HG03175 (cell line): ENCODE results near the gene CD226.
"Not testable (repeated sequence)": the region's sequence is repeated elsewhere in the genome, so short reads cannot be mapped to it uniquely, and the experiment has no call there.

Source experiments
- ATAC-seq: cut with Tn5 transposase; IDR thresholded peaks from one replicate; pipeline ENCODE4 v1.9.1; 2021; ENCODE audit warnings: mild to moderate bottlenecking, moderate library complexity; ENCODE audit not compliant: unreplicated experiment

The CD226 gene

DNA sequence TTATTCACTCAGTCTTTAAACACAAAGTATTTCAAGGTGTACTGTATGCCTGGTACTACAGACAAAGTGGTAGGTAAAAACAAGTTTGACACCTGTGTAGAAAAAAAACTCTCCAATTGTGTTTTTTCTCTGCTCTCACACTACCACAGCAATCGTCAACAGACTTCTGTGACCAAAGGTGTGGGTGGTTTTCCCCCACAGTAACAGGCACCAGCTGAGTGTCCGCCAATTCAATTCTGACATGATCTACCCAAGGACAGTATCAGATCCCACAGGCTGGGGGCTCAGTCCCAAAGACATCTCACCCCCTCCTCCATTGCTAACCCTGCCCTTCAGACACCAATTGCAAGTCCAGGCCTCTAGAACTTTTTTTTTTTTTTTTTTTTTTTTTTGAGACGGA lies 71.2 kb downstream of the CD226 start:
- ATAC-seq, result no peak

- ATAC-seq, result no peak
Measured at GRCh38 chr18:69874058-69874457, 73.6 kb downstream of the CD226 start.

DNA sequence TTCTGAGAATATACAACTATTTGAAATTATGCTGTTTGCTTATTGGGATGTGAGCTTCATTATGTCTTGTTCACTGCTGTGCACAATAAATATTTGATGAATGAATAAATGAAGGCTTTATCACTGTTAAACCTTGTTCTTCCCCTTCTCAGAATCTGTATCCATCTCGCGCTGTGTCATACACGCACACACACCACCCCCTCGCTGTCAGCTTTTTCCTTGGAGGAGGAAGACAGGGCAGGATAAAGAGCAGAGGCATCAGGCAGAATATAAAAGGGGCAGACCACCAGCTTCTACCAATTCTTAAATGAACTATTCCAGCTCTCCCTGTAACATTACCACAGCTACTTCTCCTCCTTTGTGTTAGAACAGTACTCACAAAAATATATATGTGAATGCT lies 75.0 kb downstream of the CD226 start:
- ATAC-seq, result no peak

GRCh38 chr18:69871363-69871762 lies 76.3 kb downstream of the CD226 start:
- no peak for ATAC-seq

- no peak for ATAC-seq
Measured at GRCh38 chr18:69870736-69871135, 76.9 kb downstream of the CD226 start.

GRCh38 chr18:69866212-69866611 lies 81.5 kb downstream of the CD226 start:
- ATAC-seq, result no peak

DNA sequence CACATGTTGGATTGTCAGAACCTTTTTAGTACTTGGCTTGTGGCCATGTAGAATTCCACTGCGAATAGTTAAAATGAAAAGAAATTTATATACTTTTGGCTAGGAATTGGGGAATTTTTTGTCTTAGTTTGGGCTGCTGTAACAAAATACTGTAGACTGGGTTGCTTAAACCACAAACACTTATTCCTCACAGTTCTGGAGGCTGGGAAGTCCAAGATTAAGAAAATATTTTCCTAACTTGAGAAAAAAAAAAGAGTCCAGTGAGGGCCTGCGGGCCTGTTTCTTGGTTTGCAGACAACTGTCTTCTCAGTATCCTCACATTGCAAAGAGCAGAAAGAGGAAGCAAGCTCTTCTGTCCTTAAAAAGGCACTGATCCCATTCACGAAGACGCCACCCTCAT lies 81.9 kb downstream of the CD226 start:
- no peak for ATAC-seq

DNA sequence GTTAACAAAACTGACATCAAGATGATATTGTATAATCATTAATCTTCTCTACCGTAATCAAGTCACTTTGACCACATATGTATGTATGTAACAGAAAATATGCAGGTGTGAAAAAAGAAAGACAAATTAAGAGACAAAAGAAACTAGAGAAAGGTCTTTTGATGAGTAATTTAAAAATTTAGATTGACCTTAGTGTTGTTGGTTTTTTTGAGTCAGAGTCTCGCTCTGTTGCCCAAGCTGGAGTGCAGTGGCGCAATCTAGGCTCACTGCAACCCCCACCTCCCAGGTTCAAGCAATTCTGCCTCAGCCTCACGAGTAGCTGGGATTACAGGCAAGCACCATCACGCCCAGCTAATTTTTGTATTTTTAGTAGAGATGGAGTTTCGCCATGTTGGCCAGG lies 82.9 kb downstream of the CD226 start:
- ATAC-seq, result peak; percentile 95

DNA sequence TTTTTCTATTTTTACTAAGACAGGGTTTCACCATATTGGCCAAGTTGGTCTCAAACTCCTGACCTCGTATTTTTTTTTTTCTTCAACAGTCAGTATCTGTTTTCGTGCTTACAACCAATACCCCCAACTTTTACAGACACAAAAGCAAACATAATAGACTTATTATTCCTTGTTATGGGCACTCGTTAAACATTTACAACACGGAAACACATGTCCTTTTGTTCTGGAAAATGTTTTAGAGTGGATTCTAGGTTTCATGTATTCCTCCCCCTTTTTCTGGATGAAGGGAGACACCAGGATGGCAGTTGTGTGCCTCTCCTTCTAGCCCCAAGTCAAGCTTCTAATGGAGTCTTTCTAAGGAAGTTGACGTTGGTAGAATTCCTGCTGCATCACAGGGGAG lies 88.8 kb downstream of the CD226 start:
- no peak for ATAC-seq

DNA sequence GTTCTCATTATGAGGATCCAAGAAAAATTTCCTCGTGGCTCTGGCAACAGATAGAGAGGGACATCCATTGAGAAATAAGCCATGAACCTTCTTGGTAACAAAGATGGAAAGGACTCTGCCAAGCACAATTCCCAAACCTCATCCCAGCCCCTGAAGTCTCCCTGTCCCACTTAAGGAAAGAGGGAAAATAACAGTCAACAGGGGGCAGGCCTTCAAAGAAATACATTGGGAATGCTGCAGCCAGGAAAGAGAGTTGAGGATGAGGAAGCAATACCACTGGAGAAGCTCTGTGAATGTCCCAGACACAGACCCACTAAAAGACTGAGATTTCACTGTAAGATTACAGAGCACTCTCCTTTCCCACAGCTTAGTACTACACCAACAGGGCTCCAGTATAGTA lies 93.2 kb downstream of the CD226 start:
- no peak for ATAC-seq

DNA sequence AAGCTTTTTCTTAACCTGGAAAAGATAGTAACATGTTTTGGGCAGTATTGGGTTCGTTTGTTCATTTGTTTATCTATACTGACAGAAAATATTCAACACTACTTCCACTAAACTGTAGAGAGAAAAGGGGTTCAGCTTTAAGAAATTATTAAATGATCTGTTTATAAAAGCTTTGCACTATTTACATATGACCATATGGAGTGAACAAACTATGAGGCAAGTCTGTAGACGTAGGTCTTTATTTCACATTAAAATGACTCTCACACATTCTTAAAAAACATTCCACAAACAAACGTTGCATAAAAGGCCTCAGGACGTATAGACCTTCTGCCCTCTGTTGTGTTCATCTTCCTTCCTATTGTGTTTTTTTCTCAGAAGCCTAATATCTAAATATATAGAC lies 94.6 kb downstream of the CD226 start:
- ATAC-seq, result no peak

GRCh38 chr18:69845593-69846506 lies 101.8 kb downstream of the CD226 start:
- no peak for ATAC-seq

DNA sequence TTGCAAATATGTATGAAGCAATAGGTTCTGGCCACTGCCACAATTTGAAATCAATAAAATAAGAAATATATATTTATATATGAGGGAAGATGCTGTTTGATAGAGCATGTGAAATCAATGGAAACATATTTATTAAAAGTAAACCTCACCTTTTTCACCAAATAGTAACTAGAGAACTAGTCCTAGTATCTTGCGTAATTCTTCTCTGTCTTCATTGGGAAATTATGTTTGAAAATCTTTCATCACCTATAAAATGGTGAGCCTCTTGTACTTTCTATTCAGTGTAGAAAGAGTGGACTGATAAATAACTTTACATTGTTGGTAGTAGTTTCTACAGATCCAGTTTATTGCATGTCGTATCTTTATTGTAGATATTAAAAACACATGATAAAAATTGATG lies 103.0 kb downstream of the CD226 start:
- ATAC-seq, result no peak

- no peak for ATAC-seq
Measured at GRCh38 chr18:69843015-69843414, 104.7 kb downstream of the CD226 start.

GRCh38 chr18:69841117-69841516 lies 106.6 kb downstream of the CD226 start:
- no peak for ATAC-seq

DNA sequence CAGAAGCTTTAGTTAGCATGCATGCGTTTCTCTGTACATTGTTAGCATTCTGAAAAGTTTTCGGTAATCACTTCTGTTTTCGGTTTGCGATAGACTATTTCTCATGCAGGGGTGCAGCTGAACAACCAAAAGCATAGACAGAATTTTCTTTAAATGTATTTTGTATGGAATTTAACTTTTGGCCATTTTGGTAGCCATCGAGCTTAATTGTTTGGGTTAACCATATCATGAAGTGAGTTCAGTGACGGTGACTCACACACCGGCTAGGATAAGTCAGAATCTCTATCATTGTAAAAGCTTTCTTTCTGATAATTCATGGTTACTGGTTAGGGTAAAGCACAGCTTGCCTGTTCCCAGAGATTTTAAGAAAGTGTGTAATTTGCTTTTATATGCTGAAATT lies 107.2 kb downstream of the CD226 start:
- no peak for ATAC-seq

DNA sequence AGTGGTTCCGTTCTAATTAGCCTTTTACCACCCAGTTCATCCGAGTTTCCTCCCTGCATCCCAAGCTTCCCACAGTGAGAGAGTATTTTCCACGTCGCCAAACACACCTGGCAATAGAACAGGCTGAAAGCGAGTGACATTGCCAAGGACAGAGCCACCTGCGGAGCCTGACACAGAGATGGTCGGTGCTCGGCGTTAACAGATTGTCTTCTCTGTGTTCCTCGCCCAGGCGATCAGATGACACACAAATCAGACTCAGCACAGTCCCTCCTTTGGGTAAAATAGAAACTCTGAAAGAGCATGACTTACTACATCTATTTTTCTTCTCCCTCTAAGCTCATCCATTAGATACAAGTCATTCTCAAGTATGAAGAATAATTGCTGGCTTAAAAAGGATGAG lies 107.7 kb downstream of the CD226 start:
- no peak for ATAC-seq

- ATAC-seq, result no peak
Measured at GRCh38 chr18:69839497-69839896, 108.2 kb downstream of the CD226 start.

- no peak for ATAC-seq
Measured at GRCh38 chr18:69838620-69839411, 108.9 kb downstream of the CD226 start.

DNA sequence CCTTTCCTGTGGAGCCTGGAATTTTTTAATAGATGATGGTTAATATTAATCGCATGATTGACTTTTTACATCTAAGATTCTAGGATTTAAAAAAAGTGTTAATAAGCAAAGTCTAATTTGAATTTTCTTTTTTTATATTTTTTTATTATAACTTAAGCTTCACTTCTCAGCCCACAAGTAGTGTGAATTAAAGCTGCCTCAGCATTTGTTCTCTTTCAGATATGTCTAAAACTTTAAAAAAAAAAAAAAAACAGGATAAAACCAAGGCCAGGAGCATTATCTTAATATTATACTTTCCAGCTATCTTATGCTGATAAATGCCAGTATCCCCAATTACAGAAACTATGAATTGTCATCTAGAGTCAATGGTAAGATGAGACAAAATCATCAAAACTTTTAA lies 109.7 kb downstream of the CD226 start:
- ATAC-seq, result no peak

- ATAC-seq, result not testable (repeated sequence)
Measured at GRCh38 chr18:69834980-69835379, 112.7 kb downstream of the CD226 start.

DNA sequence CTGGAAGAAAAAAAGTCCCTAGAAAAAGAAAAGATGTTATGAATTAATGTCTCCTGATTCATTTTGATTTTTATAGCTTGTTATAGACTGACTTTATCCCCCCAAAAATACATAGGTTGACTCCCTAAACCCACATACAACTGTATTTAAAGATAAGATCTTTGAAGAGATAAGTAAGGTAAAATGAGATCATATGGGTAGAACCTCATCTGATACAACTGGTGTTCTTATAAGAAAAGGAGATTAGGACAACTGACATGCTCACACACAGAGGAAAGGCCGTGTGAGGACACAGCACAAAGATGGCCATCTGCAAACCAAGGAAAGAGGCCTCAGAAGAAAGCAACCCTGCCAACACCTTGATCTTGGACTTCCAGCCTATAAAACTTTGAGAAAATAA lies 117.5 kb downstream of the CD226 start:
- no peak for ATAC-seq
